ENCODE results near the gene C16orf96.

C16orf96 gene

DNA sequence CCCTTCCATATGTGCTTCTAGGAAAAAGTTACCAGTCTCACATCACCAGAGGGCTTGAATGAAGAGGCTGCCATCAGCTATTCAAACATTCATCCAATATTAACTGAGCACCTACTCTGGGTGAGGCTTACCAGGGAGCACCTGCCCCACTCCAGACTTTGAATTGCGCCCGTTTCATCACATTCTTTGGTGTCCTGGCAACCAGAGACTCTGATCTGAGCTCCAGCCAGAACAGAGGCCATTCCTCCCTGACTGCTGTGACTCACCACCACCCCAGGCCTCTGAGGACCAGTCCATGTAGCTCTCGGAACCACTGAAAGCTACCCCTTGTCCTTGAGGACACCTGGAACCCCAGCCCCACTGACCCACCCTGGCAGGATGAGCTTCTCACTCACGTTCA, at the start of gene C16orf96:
Gene C16orf96, plus strand, starts transcription at position 229 of the 400 bp plus-strand sequence. Its CDS starts 150 bp downstream, at position 379.
- no peak for DNase-seq

DNA sequence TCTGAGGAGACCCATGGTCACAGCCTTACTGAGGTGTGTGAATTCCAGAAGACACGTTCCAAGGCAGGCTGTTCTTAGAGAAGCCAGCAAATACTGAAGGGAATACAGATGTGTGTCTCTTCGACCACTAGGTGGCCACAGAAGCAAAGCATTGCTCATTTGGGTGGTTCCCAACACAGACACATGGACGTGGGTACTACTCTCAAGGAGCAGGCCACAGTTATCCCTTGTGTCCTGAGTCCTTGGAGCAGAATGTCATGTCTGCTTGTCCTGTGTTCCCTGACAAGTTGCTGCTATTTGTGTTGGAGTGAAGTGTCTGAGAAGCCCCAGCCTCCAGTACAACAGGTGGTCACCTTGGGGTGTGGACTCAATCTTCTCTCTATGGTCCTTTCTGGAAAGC, 49.7 kb upstream of the C16orf96 start:
- DNase-seq, result peak; percentile 59 to 74

DNA sequence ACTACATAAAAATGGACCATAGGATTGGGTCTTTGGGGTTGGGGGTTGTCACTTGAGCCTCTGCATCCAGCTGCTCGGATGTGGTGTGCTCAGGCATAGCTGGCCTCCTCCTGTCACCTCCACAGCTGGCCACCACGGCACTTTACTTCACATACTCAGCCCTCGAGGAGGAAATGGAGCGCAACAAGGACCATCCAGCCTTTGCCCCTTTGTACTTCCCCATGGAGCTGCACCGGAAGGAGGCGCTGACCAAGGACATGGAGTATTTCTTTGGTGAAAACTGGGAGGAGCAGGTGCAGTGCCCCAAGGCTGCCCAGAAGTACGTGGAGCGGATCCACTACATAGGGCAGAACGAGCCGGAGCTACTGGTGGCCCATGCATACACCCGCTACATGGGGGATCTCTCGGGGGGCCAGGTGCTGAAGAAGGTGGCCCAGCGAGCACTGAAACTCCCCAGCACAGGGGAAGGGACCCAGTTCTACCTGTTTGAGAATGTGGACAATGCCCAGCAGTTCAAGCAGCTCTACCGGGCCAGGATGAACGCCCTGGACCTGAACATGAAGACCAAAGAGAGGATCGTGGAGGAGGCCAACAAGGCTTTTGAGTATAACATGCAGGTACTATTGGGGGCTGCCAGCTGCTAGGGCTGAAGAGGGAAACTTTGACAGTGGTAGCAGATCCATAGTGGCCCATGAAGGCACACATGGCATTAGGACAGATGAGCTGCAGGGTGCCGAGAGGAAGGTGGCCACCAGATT, 48.4 kb upstream of the C16orf96 start:
- no peak for DNase-seq

GRCh38 chr16:4508806-4509205, 47.3 kb upstream of the C16orf96 start:
- no peak for DNase-seq

GRCh38 chr16:4509420-4509819, 46.7 kb upstream of the C16orf96 start:
- no peak for DNase-seq

DNA sequence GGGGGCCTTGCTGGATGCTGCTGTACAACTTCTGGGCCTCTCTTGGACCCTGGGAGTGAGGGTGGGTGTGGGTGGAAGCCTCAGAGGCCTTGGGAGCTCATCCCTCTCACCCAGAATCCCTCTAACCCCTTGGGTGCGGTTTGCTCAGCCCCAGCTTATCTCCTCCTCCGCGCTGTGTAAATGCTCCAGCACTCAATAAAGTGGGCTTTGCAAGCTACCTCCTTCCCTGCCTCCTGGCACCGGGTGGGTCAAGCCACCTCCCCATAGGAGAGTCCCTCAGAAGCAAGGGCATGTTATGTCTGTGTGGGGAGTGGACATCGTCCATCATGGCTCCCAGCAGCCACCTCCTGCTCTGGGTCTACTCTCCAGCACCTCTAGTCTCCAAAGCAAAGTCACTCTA, 46.0 kb upstream of the C16orf96 start:
- DNase-seq, result no peak

DNA sequence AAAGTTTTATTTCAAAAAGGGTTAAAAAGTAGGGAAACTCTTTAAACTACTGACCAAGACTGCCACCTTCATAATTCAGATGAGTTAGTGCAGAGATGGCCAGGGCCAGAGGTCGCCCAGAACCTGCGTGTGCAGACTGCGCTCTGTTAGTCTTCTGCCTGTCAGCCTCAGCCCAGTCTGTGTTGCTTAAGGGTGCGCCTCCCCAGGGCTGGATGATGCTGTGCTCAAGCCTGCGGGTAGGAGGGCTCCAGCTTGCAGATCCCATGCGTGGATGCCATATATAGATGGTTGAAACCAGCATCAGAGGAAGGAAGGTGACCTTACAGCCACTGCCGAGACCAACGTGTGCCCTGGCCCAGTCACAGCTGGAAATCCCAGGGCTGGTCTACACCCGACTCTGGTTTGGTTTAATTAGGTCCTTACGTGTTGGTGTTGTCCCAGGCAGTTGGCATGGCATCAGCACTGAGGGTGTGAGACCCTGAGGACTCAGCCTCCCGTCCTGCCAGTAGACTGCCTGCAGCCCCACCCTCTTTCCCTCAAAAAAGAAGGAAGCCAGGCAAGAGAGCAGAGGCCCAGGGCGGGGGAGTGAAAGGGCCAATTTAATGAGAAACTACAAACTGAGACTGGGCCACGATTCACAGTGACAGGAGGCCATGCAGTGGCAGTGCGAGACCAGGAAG, 45.3 kb upstream of the C16orf96 start:
- DNase-seq, result no peak

- peak; percentile 65 to 71 for DNase-seq
These were observed 44.6 kb upstream of the C16orf96 start for GRCh38 chr16:4511441-4512082.

DNA sequence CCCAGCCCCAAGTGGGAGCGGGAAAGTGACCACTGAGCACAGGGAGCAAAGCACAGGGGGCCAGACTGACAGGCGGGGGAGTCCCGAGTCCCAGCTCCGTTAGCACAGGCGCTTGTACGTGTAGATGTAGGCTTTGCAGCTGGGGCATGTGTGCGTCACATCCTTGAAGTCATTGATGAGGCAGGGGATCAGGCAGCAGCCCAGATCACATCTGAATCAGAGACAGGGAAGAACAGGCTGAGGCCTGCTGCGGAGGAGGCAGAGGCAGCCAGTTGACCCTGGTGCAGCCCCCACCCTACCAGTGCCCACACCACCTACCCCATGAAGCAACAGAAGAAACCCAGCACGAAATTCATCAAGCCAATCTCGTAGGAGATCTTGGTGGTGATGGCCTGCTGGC, 43.7 kb upstream of the C16orf96 start:
- no peak for DNase-seq

DNA sequence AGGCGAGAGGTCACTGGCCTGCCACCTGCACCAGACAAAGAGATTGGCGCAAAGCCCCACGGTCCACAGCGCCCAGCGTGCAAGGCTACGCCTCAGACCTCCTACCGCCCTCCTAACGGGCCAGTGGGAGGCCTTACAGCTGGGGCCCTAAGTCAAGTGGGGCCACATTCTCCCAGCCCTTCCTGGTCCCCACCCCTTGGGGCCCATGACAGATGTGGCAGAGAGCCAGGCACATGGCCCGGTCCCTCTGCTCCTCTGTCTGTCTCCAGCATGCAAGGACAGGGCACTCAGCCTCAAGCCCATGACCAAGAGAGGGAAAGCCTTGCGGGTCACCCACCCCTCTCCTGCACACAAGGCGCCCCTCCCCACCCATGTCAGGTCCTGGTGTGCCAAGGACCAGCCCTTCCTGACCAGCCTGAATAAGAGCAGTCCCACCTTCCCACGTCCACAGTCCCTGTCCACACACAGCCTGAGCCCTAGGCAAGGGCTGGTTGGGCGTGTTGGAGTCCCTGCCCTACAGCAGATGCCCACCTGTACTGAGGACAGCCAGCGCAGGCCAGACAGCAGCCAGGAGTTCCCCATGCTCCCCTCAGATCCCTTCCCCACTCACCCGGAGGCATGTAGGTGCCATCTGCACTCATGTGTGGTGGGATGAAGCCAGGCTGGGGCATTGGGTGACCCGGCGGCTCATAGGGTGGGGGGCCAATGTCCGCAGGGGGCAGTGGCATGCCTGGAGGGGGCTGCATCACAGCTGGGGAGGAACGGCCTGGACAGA, 42.9 kb upstream of the C16orf96 start:
- DNase-seq, result no peak

DNA sequence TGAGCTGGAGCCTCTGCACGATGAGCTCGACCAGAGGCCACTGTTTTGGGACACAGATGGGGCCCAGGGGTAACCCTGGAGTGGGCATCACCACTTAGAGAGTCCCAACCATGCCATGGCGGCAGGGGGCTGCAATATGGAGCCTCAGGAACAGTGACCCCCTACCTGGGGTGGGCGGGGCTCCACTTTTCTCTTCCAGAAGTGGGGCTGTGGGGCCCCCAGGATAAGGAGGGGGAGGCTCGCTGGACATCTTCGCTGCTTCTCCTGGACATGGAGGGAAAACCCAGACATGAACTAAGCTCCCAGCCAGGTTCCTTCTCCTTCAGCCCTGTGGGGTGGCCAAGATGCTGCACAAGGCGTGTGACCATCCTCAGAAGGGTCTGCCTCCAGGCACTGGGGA, 42.3 kb upstream of the C16orf96 start:
- no peak for DNase-seq

DNA sequence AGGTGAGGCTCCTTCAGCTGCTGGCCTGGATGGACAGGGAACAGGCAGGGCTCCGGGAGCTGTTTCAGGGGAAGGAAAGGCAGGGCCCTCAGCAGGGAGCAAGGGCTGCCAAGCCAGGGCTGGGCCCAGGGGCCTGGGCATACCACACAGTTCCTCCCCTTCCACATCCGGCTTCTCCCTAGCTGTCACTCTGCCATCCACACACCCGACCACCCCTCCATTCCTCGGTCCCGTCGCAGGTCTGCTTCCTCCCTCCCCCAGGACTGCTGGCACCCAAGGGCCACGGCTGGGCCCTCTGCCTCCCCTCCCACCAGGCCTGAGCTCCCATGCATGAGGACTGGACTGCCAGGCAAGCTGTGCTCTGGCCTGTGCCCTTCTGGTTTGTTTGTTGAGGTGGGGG, 41.5 kb upstream of the C16orf96 start:
- DNase-seq, result no peak

GRCh38 chr16:4515611-4516233, 40.4 kb upstream of the C16orf96 start:
- no peak for DNase-seq

- DNase-seq, result peak; percentile 39 to 60
These were observed 38.1 kb upstream of the C16orf96 start for GRCh38 chr16:4517812-4518680.

- DNase-seq, result no peak
These were observed 36.7 kb upstream of the C16orf96 start for GRCh38 chr16:4519274-4520058.

- DNase-seq, result no peak
These were observed 35.2 kb upstream of the C16orf96 start for GRCh38 chr16:4520913-4521312.

DNA sequence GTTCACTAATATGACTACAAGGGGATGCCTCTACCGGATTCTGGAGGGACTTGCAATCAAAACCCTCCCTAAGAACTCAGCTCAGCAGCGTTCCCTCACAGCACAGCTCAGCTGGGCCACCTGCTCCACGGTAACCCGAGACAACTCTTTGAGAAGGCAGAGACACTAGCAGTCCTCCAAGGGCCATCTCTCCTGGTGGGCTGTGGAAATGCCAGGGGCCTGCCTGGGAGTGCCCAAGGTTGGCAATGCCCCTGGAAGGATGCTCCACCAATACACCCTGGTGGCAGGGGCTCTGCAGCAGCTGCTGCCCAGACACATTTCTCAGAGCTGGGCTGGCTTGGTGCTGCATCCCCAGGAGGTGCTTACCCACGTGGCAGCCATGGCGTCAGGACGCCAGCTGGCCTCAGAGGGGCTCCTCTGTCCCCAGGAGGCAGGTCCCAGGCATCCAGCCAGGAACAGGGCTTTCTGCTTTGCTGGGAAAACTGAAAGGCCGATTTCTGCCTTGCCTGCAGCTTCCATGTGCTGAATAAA, 34.0 kb upstream of the C16orf96 start:
- DNase-seq, result peak; percentile 55 to 78

DNA sequence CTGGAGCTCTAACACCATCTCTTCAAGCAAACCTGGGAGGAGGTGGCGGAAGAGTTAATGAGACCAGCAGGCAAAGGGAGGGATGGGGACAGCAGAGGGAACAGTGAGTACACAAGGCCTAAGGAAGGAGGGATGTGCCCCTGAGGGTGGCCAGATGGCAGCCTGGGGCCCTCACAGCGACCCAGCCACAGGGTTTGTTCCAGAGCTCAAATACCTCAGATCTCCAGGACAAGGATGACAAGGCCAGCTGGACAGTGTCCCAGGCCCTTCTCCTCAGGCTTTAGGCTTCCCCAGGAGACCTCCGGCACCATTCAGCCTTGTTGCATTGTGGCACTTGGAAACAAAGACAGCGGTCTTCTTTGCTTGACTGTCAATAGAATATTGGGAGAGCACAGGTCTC, 32.5 kb upstream of the C16orf96 start:
- no peak for DNase-seq

GRCh38 chr16:4524571-4524970, 31.6 kb upstream of the C16orf96 start:
- no peak for DNase-seq

- DNase-seq, result no peak
These were observed 31.1 kb upstream of the C16orf96 start for GRCh38 chr16:4525069-4525468.

Measured in SHP77 (cell line).